Uterus (tissue), 2 donors: ENCODE data around the gene R3HDML.

Source experiments
- CTCF ChIP-seq, 4 experiments: fragments of 200-600 bp in 2 of 4; fragments of 450-650 bp in 2 of 4; sonication (generic) in 2 of 4; IDR thresholded peaks; one replicate each; pipeline ENCODE4 v1.5.1; 2016 to 2019; ENCODE audit warnings: antibody characterized with exemption in 4 of 4, mild to moderate bottlenecking in 2 of 4, moderate library complexity in 1 of 4
- POLR2A ChIP-seq, 2 donors: fragments of 450-650 bp; IDR thresholded peaks; one replicate each; pipeline ENCODE4 v1.6.1; 2016; ENCODE audit warnings: antibody characterized with exemption in 2 of 2, mild to moderate bottlenecking in 1 of 2, moderate library complexity in 1 of 2

GRCh38 chr20:44367746-44368145, 30.9 kb downstream of the R3HDML start:
- TF ChIP-seq CTCF (IDR thresholded peaks at IDR 0.05), result no peak
- no peak for TF ChIP-seq POLR2A (IDR thresholded peaks at IDR 0.05)
